GM19238 (cell line): ENCODE measurements around the gene SELENOM.
"Not testable (repeated sequence)": the region's sequence is repeated elsewhere in the genome, so short reads cannot be mapped to it uniquely, and the experiment has no call there.

Experiments used
- DNase-seq: peaks from one replicate; pipeline ENCODE4 v3.0.0; 2011; ENCODE audit warnings: low spot score; ENCODE audit not compliant: insufficient read length

The SELENOM gene

DNA sequence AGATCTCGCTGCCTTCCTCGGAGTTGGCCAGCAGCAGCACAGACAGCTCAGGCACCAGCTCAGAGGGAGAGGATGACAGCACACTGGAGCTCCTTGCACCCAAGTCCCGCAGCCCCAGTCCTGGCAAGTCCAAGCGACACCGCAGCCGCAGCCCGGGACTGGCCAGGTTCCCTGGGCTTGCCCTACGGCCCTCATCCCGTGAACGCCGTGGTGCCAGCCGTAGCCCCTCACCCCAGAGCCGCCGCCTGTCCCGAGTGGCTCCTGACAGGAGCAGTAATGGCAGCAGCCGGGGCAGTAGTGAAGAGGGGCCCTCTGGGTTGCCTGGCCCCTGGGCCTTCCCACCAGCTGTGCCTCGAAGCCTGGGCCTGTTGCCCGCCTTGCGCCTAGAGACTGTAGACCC lies 26.5 kb upstream of the SELENOM start:
- DNase-seq, result no peak

DNA sequence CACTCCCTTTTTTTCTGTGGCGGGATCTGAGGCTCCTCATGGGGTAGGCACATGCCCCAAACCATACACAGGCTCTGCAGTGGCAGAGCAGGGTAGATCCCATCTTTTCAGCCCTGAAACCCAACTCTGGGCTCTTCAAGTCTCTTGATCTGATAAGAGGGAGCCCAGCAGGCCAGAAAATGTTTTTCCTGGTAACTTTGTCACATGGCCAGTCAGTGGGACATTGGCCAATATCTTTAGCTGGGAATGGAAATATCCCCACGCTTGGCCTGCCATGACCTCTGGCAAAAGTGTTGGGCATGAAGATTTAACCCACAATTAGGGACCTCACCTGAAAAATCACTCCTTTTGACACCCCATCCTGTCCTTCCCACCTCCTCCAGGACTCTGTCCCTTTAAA lies 23.5 kb upstream of the SELENOM start:
- DNase-seq, result no peak

DNA sequence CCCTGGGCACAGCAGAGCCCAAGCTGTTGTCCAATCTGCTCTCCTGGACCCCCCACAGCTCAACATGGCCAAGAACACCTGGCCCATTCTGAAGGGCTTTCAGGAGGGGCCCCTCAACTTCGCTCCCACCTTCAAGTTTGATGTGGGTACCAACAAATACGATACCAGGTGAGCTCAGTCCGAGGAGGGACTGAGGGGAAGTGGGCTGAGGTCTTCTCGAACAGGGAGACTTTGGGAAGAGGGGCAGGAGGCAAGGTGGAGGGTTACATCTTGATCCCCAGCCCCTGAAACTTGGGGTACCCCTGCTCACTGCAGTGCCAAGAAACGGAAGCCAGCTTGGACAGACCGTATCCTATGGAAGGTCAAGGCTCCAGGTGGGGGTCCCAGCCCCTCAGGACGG lies 20.8 kb upstream of the SELENOM start:
- no peak for DNase-seq

DNA sequence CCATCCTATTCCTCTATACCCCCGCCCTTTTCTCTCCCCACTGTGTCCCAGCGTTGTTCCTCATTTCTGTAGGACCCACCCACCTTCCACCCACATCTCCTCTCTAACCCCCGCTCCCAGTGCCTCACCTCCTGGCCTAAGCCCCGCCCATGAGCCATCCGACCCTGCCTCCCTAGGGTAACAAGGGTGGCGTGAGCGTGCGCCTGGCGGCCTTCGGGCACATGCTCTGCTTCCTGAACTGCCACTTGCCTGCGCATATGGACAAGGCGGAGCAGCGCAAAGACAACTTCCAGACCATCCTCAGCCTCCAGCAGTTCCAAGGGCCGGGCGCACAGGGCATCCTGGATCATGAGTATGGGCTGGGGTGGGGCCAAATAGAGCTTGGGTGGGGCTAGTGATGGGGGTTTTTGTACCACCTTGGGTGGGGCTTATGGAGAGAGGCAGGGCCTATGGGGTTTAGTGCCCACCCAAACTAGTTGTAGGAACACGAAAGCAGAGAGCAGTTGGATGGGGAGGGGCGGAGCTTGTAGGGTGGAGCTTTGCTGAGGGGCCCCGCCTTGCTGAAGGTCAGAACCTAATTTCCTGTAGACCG lies 19.9 kb upstream of the SELENOM start:
- DNase-seq, result no peak

DNA sequence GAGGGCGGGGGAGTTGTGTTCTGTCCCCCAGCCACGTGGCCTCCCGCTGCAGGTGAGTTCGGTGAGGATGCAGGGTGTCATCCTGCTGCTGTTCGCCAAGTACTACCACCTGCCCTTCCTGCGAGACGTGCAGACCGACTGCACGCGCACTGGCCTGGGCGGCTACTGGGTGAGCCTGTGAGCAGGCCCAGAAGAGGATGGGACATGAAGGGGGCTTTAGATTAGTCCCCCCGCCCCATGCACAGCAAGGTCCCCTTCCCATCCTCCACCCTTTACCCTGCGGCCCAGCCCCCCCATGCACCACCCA lies 19.5 kb upstream of the SELENOM start:
- no peak for DNase-seq

GRCh38 chr22:31126128-31126868 lies 18.9 kb upstream of the SELENOM start:
- DNase-seq, result no peak

GRCh38 chr22:31125521-31126117 lies 18.3 kb upstream of the SELENOM start:
- DNase-seq, result no peak

DNA sequence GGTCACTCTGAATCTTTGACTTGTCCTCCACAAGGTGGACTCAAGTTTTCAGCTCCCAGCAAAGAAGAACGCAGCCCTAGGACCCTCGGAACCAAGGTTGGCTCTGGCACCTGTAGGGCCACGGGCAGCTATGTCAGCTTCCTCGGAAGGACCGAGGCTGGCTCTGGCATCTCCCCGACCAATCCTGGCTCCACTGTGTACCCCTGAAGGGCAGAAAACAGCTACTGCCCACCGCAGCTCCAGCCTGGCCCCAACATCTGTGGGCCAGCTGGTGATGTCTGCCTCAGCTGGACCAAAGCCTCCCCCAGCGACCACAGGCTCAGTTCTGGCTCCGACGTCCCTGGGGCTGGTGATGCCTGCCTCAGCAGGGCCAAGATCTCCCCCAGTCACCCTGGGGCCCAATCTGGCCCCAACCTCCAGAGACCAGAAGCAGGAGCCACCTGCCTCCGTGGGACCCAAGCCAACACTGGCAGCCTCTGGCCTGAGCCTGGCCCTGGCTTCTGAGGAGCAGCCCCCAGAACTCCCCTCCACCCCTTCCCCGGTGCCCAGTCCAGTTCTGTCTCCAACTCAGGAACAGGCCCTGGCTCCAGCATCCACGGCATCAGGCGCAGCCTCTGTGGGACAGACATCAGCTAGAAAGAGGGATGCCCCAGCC lies 17.6 kb upstream of the SELENOM start:
- DNase-seq, result no peak

GRCh38 chr22:31124290-31124689 lies 16.9 kb upstream of the SELENOM start:
- DNase-seq, result no peak

- DNase-seq, result no peak
Observed at GRCh38 chr22:31123292-31123602, 15.9 kb upstream of the SELENOM start.

DNA sequence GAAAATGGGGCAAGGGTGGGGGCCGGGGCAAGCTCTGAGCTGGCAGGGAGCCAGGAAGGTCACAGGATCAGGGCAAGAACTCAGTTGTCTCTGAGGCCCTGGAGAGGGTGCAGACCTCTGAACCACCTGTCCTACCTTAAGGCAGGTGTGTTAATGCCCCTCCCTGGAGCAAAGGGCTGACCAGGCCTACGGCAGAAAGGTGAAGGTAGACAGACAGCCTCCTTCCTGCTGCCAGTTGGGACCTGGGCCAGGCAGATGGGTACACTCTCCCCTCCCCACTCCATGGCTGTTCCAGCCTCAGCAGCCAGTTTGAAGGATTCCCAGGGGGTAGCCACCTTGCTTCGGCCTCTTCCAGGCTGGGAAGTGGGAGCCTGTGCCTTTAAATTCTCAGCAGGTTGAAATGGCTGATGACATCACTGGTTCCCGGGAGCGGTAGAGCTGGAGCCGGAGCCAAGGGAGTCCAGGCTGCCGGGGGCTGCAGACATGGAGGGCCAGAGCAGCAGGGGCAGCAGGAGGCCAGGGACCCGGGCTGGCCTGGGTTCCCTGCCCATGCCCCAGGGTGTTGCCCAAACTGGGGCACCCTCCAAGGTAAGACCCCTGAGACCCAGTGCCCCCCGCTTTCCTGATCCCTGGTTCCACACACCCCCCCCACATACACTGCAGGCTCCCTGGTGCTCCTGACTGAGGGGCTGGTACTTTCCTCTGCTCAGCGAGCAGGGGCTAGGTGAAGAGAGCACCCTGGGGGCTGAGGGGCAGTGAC lies 15.3 kb upstream of the SELENOM start, which contains the start of gene INPP5J:
Gene INPP5J, plus strand, starts transcription at position 435 of the 760 bp plus-strand sequence. Its CDS starts 49 bp downstream, at position 484.
- DNase-seq, result no peak

GRCh38 chr22:31122196-31122531 lies 14.8 kb upstream of the SELENOM start:
- DNase-seq, result no peak

- DNase-seq, result no peak
Observed at GRCh38 chr22:31121403-31121802, 14.0 kb upstream of the SELENOM start.

DNA sequence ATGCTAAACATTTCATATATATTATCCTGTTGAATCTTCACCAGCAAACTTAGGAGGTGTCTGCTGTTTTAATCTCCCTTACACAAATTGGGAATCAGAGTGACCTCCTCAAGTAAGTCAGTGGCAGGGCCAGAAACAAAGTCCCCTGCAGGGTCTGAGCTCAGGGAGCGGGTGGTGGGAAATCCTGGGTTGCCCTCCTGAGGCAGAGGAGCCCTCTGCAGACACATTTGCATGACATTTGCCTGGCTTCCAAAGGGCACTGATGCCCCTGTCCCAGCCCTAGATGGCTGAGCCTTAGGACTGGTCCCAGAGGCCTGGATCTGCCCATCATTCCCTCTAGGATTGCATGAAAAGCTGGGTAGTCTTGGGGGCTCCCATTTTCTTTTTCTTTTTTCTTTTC lies 13.3 kb upstream of the SELENOM start:
- DNase-seq, result no peak

- DNase-seq, result no peak
Observed at GRCh38 chr22:31120230-31120629, 12.9 kb upstream of the SELENOM start.

GRCh38 chr22:31119026-31119717 lies 11.8 kb upstream of the SELENOM start:
- DNase-seq, result no peak

DNA sequence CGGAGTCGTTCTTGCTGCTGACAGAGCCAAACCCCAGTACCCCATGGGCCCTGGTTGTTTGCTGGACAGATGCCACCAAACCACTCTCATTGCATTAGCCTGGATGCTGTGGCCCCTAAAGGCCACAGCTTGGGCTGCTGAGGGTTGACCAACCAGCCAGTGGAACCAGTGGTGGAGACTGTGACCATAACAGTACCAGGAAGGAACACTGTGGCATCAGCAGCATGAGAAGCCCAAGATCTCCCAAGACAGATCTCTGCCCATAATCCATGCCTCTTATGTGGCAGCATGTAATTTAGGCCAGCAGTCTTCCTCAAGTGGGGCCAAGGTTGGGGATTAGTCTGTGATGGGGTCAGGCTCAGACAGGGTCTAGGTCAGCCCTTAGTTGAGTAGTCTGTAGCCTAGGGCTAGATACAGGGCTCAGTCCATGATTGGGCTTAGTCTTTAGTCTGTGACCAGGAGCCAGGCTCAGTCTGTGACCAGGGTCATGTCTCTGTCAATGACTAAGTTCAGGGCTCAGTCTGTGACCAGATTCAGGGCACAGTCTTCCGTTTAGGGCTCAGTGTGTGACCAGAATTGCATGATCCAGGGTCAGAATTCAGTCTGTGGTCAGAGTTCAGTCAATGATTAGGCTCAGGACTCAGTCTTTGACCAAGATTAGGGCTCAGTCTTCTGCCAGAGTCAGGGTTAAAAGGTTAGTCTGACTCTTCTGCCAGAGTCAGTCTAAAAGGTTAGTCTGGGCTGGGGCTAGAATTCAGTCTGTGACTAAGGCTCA lies 10.9 kb upstream of the SELENOM start:
- no peak for DNase-seq

- DNase-seq, result not testable (repeated sequence)
Observed at GRCh38 chr22:31112547-31113091, 5.3 kb upstream of the SELENOM start.

DNA sequence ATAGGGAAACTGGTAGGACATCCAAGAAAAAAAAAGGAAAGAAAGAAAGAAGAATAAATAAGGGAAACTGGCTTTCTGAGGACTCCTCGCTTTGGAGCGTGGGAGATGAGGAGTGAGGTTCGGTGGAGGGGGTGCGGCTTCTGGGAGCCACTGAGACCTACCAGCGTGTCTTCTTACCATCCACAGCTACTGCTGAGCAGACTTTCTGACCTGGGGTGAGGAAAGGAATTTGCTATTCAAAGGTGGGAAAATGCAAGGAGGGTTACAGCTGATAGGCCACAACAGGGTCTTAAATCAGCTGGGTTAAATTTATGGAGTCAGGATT lies 488 bp upstream of the SELENOM start:
- no peak for DNase-seq

DNA sequence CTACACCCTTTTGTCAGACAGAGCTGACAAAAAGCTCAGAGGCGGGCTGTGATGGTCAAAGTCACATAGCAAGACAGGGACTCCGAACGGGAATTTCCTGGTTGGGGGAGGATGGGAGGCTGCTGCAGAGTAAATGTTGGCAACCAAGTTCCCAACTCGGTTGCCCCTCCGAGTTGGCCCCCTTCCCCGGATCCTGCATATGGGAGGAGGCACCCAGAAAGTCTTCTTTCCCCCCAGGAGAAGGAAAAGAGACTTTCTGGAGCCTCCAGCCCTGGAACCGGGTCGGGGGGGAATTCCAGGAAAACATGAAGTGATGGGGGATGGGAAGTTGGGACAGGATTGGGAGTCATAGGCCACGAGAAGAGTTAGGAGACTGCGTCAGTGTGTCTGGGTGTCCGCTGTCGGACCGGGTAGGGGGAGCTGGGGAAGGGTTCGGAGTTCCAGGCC lies 614 bp downstream of the SELENOM start:
- no peak for DNase-seq
